OCI-LY3 (cell line): Measurements from ENCODE around the gene SEBOX.

Experiments
- CTCF ChIP-seq: fragments of 200-600, 300-600 bp; sonication (generic); IDR thresholded peaks from 2 replicates; pipeline ENCODE4 v1.5.1; 2014; ENCODE audit warnings: antibody characterized with exemption, low read length, low read depth
- EZH2phosphoT487 ChIP-seq: fragments of 200-600 bp; shearing (Covaris generic); IDR thresholded peaks from 2 replicates; pipeline ENCODE4 v1.6.1; 2018; ENCODE audit warnings: antibody characterized with exemption, mixed run types, low read depth

- TF ChIP-seq CTCF (no peak), EZH2phosphoT487 (no peak)
Measured at GRCh38 chr17:28385406-28385805, 20.4 kb upstream of the SEBOX start.
